Stimulated activated CD4-positive, alpha-beta T cell treated with anti-CD3 and anti-CD28 coated beads, Interleukin-4, amount 100 ng/mL, for 24 hours (primary cell): Measurements from ENCODE around the gene UNC5B.

Source experiments
- DNase-seq: peaks from one replicate; pipeline ENCODE4 v3.0.0-alpha.2; 2020

Gene UNC5B

GRCh38 chr10:71255808-71256660 is 43.7 kb downstream of the UNC5B start:
- no peak for DNase-seq

- no peak for DNase-seq
These were observed 44.4 kb downstream of the UNC5B start for GRCh38 chr10:71256661-71257318.

- DNase-seq: no peak
These were observed 45.1 kb downstream of the UNC5B start for GRCh38 chr10:71257319-71257997.

GRCh38 chr10:71258046-71258445 is 45.7 kb downstream of the UNC5B start:
- DNase-seq: no peak

DNA sequence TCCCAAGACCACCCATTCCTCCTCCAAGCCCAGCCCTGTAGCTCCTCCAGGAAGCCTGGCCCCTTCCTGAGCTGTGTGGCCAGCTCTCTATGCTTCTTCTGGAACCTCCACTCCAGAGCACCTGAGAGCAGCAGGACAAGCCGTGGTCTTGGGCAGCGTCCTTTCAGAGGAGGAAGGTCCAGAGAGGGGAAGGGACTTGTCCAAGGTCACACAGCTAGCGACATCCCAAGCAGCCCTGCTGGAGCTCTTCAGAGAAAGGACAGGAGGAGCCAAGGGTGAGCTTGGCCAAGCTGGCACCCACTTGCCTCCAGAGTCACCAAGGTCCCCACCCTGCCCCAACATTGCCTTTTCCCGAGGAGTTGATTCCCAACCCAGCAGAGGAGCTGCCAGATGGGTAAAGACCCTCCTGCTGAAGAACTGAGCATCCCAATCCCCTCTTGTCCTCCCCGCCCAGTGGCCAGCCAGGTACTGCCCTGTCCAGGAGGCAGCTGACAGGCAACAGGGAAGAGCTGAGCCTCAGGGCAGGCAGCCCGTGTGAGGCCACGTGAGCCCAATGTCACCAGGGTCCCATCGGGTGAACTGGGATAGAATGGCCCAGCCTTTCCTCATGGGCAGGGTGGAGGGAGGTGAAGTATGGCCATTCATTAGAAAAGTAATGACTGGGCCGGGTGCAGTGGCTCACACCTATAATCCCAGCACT is 46.2 kb downstream of the UNC5B start:
- DNase-seq: no peak

- DNase-seq: no peak
These were observed 46.9 kb downstream of the UNC5B start for GRCh38 chr10:71259282-71259681.

DNA sequence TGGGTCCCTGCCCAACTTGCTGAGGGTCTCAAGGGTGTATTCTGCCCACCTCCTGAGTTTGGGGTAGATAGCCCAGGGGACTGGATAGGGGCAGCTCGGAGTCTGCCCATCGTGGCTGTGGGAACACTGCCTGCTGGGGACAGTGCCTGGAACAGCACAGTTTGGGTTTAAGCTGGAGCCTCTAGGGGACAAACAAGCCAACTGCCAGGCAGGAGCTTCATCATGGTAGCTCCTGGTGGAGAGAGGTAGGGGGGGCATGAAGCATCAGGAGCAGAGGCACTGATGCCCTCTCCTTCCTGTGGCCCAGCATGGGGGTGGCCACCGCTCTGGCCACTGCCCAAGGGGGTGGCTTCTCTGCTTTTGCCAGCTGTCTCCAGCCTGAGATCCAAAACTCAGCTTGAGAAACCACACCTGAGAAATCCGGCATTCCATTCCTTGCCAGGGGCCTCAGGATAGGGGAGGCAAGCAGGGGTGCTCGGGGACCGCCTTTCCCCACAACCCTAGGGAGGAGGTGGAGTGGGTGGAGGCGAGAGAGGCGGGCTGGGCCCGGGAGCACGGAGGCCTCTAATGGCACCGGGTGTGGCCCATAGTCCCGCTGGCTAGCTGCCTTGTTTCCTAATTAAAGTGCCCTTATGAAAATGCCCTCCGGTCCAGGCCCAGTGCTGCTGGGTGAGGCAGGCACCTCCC is 47.6 kb downstream of the UNC5B start:
- DNase-seq: no peak

GRCh38 chr10:71260622-71261325 is 48.4 kb downstream of the UNC5B start:
- no peak for DNase-seq

DNA sequence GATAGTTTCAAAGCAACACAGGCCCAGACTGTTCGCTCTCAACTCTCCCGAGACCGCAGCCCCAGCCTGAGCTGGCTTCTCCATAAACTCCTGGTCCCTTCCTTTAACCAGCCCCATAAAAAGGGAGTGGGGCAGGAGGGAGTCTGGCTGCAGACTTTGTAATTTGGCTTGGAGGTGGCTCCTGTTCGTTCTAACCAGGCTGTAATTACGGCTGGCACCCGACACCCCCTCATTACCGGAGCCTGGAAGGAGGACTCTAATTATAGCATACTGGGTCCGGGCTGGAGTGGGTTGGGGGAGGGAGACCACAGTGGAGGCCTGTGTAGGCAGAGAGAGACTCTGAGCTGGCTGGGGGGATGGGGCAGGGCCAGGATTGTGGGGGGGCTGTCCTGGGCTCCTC is 49.7 kb downstream of the UNC5B start:
- no peak for DNase-seq

DNA sequence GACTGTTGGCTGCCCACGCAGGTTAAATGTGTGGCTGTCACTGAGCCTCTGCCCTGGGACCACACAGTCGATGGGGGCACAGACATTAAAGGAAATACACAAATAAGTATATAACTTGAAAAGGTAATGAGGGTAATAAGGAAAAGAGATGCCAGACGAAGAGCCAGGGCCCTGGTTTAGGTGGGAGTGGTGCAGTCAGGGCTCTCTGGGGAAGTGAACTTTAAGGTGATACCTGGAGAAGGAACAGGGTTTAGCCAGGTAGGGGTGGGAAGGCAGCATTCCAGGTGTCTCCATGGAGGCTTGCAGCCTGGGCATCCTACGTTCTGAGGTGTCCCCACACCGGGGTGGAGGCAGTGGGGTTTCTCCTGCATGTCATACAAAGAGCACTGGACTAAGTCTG is 50.4 kb downstream of the UNC5B start:
- no peak for DNase-seq

- DNase-seq: no peak
These were observed 51.0 kb downstream of the UNC5B start for GRCh38 chr10:71263376-71263775.

- DNase-seq: no peak
These were observed 52.2 kb downstream of the UNC5B start for GRCh38 chr10:71264345-71265200.

- no peak for DNase-seq
These were observed 52.8 kb downstream of the UNC5B start for GRCh38 chr10:71265201-71265575.

DNA sequence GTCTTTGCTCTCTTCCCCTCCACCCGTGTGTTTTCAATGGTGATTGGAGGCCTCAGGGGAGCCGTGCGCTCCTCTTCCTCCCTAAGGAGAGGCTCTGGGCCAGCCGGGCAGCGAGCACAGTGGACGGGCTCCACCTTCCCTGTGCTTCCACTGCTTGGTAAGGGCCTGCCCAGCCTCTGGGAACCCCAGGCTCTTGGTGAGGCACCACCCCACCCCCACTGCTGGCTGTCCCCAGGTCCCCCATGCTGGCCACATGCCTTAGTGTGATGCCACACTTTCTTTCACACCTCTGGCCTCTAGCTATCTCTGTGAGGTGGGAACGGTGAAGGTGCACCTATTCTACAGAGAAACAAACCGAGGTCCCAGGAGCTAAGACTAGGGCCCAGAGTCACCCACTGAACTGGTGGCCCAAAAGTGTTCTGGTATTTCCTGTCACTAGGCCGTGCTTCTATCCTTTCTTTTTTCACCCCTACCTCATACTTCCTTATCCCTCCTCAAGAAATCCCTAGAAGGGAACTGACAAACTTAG is 53.3 kb downstream of the UNC5B start:
- no peak for DNase-seq

GRCh38 chr10:71266147-71266917 is 54.0 kb downstream of the UNC5B start:
- no peak for DNase-seq

DNA sequence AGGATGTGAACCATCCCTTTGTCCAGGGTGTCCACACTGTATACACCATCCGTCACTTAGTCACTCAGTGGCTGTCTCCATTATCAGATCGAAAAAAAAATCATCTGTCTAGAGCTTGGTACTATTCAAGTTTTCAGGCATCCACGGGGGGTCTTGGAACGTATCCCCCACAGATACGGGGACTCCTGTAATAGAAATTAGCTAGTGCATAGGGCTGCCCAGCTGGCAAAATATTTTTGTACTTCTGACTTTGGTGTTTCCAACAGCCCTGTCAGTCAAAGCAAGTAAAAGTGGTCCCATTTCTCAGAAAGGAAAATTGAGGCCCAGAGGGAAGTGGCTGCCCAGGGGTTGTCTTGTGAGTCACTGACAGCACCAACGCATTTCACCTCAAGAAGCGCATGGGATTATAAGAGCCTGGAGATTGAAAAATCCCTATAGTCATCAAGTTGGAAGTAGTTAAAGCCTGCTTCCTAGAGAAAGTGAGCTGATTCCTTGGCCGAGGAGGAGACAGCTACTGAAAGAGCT is 54.6 kb downstream of the UNC5B start:
- DNase-seq: no peak

- DNase-seq: no peak
These were observed 55.3 kb downstream of the UNC5B start for GRCh38 chr10:71267508-71268240.

DNA sequence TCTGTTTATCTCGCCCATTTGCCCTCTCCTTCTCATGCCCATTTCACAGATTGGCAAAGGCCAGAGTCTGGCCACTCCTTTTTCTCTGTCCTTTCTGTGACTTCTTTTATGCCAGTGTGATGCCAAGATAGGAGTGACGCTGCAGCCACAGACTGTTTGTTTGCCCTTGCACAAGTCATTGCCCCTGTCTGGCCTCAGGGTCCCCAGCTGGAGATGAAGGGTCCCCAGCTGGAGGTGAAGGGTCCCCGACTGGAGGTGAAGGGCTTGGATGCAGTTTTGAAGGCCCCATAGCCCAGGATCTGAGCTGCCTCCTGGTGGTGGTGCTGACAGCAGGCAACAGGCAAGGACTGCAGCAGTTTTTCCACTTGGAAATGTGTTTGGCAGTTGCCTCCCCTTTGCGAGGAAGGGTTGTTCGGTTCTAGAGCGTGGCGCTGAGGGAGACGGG is 55.9 kb downstream of the UNC5B start:
- no peak for DNase-seq

DNA sequence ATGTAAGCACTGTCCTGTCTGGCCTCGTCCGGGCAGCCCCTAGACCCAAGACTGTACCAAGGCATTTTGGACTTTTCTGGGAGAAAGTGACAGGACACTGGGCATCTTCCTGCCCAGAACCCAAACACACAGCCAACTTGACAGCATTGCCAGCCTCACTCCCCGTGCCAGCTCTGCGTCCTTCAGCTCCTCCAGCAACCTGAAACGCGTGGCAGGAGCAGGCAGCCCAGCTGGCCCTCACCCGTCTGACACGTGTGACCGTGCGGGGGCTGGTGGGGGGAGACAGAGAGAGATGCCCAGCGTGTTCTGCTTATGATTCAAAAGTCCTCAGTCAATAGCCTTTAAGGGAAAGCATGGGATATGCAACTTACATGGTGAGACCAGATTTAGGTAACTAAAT is 56.4 kb downstream of the UNC5B start:
- DNase-seq: no peak
